HG02623 (cell line): ENCODE results near the gene PRR15.

Source experiments
- ATAC-seq: cut with Tn5 transposase; IDR thresholded peaks from one replicate; pipeline ENCODE4 v1.9.1; 2021; ENCODE audit warnings: moderate library complexity; ENCODE audit not compliant: unreplicated experiment

The PRR15 gene

DNA sequence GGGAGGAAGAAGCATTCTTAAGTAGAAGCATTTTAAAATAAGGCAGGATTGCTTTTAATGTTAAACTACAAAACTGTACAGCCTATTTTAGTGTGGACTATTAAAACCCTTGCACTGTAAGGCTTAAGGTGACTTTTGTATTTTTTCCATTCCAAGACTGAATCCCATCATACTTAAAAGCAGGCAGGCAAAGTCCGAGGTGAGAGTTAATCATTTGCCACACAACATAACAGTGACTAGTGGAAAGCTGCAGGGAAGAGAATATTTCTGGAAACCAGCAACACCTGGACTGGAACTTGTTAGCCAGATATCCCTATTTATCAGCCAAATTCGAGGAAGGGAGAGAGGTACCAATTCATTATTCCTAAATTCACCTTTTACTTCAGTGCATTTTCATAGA lies 3.5 kb downstream of the PRR15 start:
- ATAC-seq: no peak

DNA sequence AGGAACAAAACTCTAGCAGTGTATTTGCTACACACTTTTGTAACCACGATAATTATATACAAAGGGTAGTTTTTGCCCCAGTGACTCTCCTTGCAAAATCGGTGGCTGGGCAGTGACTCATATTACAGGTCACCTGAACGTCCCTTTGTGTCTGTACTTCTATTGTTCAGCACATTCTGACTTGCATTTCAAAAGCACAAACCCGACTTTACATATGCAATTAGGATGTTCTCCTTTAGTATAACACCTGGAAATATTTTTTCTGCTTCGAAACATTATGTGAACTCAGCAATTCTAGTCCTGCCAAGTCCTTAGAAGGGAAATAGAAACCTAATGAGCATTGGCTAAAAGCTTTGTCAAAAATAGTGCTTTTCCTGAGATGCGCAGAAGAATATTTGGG lies 6.0 kb downstream of the PRR15 start:
- no peak for ATAC-seq

DNA sequence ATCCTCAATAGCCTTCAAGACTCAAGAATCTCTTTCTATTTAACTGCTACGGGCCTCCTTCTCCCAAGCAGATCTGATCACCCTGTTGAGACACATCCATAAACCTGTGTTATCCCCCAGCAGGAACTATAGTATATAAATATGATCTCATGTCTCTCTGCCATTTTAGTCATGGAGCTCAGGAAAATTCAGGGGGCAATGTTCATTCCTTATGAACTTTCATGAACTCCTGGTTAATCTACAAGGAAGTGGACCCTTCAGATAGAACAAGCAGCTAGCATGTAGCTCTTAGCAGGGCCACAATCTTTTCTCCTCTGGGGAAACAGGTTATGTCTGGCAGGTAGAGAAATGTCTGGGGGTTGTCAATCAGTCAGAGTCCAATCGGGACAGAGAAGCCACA lies 8.9 kb downstream of the PRR15 start:
- ATAC-seq: no peak

DNA sequence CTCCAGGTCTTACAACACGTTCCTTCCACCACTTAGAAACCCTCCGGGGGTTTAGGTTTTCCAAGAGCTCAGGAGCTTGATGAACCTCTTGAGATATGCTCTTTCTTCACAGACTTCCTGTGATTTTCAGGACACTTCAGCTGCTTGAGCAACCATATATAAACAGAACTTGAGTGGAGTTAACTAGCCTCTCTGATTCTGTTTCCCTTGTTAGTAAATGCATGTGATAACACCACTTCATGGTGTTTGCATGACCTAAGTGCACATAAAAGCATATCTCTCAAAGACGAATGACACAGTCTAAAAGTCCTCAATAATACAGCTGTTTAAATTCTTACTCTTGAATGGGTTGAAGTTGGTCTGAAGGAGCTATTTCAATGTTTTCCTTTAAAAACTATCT lies 9.9 kb downstream of the PRR15 start:
- ATAC-seq: no peak

DNA sequence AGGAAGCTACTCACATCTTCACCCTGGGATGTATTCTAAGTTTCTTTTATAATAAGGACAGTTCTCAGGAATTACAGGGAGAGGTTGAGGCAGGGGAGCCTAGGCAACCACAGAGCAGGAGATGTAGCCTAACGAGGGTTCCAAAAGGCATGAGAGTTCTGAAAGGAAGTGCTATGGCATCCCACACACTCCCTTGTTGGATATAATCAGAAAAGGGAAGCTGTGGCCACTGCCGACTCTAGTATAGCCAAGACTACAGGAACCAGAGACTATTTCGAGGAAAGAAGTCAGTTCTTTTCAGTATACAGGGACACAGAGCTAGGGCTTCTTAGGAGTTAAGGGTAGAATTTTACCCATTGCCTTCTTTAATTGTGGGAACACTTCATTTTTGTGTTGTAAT lies 11.0 kb downstream of the PRR15 start:
- no peak for ATAC-seq

DNA sequence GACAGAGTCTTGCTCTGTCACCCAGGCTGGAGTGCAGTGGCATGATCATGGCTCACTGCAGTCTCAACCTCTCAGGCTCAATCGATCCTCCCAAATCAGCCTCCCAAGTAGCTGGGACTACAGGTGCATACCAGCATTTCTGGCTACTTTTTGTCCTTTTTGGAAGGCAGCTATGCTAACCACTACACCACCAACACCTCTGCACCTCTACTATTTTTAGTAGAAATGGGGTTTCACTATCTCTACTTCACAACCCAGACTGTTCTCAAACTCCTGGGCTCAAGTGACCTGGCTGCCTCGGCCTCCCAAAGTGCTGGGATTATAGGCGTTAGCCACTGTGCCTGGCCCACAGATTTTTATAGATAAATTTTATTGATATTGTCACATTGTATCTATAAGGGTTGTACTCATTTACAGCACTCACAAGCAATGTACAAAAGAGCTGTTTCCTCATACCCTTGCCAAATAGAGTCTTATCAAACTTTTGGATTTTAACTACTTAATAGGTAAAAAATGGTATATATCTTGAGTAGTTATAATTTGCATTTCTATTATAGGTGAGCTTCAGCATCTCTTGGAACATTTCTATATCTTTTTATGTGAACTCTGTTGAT lies 23.7 kb downstream of the PRR15 start:
- ATAC-seq: no peak

DNA sequence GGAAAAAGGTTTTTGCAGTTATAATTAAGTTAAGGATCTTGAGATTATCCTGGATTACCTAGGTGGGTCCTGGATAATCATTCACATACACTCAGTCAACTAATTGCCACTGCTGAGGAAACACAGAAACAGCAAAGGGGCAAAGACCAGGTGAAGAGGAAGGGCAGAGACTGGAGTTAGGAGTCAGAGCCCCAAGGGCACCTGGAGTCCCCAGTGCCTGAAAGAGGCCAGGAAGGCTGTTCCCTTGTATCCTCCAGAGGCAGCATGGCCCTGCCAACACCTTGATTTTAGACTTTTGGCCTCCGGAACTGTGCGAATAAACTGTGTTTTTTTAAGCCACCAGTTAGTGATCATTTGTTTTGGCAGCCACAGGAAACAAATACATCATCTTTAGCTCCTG lies 24.6 kb downstream of the PRR15 start:
- ATAC-seq: no peak

DNA sequence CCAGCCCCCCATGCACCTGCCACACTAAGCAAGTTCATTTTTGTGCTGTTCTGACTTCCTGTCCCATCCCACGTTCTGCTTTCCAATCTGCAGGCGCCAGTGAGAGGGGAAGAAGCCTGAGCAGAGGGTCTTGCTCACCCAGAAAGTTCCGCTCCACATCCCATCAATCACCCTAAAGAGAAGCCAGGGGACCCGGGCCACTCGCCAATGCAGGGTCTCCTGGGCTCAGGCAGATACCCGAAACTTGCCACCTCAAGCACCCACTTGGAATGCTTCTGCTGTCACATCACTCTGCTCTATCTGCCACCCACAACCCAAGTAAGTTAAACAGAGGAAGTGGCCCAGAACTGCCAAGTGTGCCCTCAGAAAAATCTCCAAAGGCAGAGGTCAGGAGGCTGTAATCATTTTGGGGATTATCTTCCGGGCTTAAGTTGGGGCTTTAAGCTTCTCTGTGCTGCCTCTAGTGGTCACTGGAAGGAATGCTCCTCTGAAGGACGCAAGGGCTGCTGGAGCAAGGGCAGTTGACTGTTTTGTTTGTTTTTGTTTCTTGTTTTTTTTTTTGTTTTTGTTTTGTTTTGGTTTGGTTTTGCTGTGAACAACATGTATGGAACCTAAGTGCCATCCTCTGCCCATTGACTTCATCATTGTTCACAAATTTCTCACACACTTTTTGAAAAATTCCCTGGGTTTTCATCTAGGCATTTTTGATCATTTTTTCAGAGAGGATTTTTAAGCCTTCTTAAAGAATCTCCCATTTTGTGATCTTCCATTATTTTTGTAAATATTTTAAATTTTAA lies 25.5 kb downstream of the PRR15 start:
- peak; percentile 84 for ATAC-seq

DNA sequence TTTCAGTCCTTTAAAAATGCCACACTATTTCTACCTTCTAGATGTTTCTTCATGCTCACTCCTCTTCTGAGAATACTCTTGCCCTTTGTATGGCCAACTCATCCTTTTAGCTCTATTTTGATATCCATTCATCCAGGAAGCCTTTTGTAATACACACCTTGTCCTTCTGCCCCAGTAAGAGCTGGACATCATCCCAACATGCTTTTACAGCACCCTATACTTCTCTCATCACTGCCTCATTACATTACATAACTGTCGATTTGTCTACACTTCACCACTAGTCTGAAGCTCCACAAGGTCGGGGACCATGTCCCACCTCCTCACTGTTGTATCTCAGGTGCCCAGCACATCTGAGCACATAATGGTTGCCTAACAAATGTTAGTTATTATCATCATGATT lies 29.2 kb downstream of the PRR15 start:
- ATAC-seq: no peak

DNA sequence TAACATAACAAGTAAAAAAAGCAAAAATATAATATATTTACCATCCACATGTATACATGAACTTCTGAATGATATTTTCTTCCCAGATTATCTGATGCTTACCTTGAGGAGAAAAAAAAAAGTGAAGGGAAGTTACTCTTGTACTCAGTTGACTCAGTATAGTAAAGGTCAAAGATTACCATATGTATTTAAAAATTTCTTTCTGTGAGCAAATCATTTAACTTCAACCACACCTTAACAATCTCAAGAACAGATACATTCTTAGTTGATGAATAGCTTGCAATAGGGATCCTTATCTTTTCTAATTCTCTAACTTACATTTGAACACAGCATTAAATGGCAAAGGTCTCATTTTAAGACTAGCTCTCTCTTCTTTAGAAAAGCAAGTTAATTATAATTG lies 29.8 kb downstream of the PRR15 start:
- no peak for ATAC-seq

DNA sequence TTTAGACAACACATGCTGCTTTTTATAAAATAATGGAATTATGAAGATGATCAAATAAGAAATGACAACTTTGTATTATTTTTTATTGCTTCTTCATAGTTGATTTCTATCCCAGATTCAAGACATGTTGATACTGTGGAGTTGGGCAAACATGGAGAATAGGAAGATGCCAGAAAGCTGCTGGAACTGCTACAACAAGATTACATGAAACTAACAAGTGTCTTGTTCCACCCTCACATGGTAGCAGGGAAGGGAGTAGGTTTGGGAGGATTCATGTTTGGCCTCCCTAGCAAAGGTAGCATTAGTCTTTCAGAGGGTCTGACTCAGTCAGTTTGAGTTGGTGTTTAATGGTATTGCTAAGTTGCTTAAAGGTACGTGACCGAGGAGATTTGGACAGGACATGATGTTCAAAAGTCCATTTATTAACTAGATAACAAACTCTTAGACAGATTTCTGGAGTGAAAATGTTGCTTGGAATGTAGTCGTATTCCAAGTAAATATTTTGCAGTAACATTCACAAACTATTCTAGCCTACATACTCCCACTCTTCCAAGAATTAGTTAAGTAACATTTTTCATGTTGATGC lies 33.1 kb downstream of the PRR15 start:
- no peak for ATAC-seq

DNA sequence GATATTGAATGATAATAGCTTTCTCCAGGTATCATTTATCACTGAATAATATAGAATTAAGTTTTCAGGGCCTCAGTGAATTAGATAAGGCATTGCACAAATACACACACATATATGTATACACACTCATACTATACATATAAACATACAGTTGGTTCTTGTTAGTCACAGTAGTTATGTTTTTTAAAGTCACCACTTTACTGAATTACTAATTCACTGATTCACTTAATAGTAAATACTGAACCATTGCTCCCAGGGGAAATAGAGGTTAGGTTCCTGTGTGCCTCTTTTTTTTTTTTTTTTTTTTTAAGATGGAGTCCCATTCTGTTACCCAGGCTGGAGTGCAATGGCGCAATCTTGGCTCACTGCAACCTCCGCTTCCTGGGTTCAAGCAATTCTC lies 33.6 kb downstream of the PRR15 start:
- ATAC-seq: no peak

DNA sequence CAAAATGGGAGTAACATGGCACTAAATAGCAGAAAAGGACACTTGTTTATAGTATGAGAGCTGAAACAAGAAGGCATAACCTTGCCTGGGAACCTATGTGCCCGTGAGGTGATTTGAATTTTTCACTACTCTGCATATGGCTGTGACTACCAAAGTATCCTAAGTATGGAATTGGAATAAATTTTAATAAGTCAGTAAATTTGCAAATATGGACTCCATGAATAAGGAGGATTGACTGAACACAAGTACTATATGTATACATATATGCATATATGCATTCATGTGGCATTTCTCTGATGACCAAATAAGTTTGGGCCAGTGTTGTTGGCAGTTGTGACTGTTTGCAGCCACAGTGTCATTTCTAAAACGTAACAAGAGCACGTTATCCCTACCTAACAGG lies 34.5 kb downstream of the PRR15 start:
- no peak for ATAC-seq

DNA sequence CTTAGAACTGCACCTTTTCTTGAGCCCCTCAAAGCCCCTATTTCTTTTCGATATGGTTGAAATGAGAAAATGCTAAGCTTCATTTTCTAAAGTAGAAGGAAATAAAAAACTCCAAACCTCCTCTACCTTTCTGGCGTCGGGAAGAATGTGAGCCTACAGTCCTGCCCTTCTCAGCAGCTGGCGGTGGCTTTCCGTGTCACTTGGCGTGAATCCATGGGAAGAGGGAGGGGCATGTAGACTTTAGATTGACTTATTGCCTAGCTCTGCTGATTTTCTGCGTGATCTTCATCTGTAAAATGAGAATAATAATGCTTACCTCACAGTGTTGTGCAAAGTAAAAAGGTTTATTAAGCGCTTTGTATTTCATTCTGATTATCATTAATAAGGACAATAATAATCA lies 35.0 kb downstream of the PRR15 start:
- ATAC-seq: no peak

DNA sequence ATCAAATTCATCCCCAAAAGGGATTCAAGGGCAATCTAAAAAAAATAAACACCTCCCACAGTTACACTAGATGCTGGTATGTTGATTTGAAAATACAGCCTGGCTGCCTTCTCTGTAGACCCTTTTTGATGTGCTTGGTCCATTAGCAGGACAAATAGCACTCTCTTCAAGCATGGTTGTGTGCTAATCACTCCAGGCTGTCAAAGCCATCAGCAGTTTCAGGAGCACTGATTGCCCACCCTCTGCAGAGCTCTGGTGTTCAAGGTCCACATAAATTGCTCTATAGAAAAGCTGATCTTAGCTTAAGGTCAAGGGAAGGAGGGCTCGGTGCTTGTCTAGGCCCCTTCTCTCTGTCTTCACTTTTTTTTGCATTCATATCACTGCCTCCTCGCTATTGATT lies 35.4 kb downstream of the PRR15 start:
- ATAC-seq: no peak

DNA sequence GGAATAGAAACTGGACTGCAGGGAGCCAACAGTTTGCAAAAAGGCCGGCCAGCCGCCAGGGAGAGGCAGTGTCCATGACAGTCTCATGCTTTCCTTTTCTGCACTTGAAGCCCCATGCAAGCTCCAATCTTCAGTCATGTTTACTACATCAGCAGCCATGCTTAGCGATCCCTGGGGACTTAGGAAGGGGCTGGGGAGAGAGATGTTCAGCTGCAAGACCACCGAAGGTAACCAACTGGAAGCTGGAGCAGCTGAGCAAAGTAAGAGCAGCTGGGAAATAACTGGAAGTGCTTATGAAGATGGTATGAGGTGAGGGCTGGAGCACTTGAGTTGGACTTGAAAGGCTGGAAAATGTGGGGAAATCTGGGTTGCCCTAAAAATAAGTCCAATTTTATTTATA lies 37.0 kb downstream of the PRR15 start:
- no peak for ATAC-seq

DNA sequence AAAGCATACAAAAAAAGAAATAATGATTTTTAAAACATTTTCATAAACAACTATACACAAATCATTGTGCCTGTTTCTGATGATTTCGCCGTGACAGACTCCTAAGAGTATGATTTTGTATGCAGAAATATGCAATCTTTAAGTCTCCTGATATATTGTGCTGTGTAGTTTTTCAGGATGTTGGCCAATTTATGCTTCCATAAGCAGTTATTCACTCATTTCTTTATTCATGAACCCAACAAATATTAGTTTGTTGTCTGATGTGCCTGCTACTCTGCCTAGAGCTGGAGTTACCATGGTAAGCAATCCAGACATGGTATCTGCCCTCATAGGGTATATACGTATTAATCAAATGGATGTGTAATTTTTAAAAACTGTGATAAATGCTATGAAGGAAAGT lies 40.4 kb downstream of the PRR15 start:
- ATAC-seq: no peak

DNA sequence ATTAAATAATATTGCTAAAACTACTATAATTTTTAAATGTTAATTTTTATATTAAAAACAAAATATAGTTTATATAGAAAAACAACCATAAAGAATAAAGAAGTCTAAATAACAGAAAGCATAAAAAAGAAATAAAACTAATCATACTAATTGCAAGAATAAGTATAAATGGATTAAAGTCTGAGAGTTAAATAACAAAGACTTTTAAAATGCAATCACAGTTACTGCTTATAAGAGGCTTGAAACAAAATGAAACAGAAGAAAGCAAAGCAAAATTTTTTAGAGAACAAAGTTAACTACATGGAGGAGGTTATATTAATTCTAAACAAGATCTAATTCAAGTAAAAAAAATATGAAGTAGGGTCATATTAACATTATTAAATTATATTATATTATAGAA lies 41.1 kb downstream of the PRR15 start:
- no peak for ATAC-seq

DNA sequence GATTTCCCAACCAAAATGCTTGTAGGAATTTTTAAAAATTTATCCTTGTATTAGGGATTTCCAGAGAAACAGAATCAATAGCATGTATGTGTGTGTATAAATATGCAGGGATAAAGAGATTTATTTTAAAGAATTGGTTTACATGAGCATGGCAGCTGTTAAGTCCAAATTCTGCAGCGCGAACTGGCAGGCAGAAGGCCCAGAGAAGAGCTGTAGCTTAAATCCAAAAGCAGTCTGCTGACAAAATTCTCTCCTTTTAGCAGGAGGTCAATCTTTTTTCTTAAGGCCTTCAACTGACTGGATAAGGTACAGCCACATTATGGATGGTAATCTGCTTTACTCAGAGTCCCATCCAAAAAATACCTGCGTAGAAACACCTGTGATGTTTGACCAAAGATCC lies 42.0 kb downstream of the PRR15 start:
- ATAC-seq: no peak

DNA sequence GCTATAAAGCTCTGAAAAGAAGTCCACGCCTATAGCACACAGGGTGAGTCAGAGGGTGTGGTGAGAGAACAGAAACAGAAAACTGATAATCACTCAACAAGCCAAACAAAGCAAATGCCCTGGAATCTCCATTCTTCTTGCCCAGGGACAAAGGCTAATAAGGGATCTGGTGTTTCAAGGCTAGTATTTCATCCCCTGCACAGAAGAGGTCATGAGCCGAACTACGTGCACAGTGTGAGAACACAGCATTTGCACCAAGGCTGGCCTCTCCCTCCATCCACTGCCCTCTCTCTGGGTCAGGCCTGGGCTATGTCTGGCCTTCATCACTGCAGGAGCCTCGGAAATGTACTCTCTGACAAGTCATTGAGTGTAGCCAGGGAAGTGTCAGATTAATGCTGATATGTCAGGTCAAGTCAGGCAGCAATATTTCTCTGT lies 42.7 kb downstream of the PRR15 start:
- ATAC-seq: no peak

DNA sequence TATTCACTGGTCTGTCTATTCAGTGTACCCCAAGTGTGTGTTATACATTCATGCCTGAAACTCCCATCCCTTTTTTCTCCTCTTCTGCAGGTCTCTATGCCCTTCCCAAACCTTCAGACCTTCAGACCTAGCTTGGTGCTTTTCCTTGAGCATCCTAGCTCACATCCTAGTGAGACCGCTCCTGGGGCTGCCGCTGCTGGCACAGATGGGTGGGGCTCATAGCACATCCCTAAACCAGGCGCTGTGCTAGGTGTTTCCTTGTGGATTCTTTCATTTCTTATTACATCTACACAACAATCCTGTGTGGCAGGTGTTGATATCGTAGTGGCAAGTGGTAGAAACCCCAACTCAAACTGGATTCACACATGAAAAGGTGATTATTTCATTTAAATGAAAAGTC lies 43.2 kb downstream of the PRR15 start:
- no peak for ATAC-seq

DNA sequence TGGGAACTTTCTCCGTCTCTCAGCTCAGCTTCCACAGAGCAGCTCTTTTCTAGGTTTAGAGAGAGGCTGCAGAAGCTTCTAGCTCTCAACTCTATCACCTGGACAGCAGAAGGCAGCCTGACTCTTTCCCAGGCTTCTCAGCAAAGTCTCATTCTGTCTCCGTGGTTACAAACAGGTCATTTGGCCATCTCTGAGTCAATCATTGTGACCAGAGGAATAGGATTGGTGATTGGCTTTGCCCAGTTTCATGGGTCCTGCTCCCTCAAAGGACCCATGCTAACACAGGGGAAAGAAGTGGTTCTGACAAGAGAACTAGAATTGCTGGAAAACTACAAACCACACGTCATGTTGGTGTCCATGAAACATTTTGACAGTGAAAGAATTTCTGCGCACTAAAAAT lies 43.6 kb downstream of the PRR15 start:
- ATAC-seq: no peak

DNA sequence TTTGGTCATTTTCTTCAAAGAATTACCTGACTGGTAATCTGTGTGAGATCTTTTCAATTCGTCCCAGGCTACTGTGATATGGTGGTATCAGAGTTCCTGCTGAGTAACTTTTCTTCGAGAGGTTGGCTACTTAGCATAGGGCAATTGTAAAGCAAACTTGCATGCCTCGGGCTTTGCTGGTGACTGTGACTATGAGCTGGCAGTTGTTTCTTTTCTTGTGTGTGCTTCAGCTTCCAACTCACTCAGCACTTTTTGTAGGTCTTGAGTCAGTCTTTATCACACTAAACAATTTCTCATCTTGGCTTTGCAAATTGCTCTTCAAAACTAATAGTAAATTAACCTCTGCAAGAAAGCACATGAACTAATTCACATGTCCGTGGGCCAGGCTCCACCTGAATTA lies 44.3 kb downstream of the PRR15 start:
- ATAC-seq: no peak
